H9 (cell line): Measurements from ENCODE around the gene ENGASE. TPM values are rescaled to one million over a fixed set of nuclear protein-coding genes. Genes with fewer than 3 reads are reported as not detected.

Source experiments
- DNase-seq: peaks from one replicate; pipeline ENCODE4 v3.0.0-alpha.2; 2017
- H2AFZ ChIP-seq: one replicate; pipeline ENCODE4 v1.6.1; 2013; ENCODE audit warnings: mild to moderate bottlenecking, low read length, control low read depth, moderate library complexity
- H2AK5ac ChIP-seq: 2 replicates; pipeline ENCODE4 v1.6.1; 2013; ENCODE audit warnings: low read length, control low read depth, mixed read lengths; ENCODE audit not compliant: insufficient read length
- H2BK120ac ChIP-seq: one replicate; pipeline ENCODE4 v1.6.1; 2013; ENCODE audit warnings: low read depth, mild to moderate bottlenecking, low read length, control low read depth, inconsistent platforms; ENCODE audit not compliant: poor library complexity, severe bottlenecking
- H2BK12ac ChIP-seq: 2 replicates; pipeline ENCODE4 v1.6.1; 2013; ENCODE audit warnings: low read length, control low read depth, mixed read lengths, low read depth; ENCODE audit not compliant: insufficient read length
- H2BK15ac ChIP-seq: 2 replicates; pipeline ENCODE4 v1.6.1; 2013; ENCODE audit warnings: low read depth, low read length, control low read depth
- H2BK20ac ChIP-seq: one replicate; pipeline ENCODE4 v1.6.1; 2013; ENCODE audit warnings: low read depth, mild to moderate bottlenecking, low read length, control low read depth, inconsistent platforms; ENCODE audit not compliant: poor library complexity, severe bottlenecking
- H2BK5ac ChIP-seq: 2 replicates; pipeline ENCODE4 v1.6.1; 2013; ENCODE audit warnings: low read length, control low read depth, mixed read lengths; ENCODE audit not compliant: insufficient read length
- H3K14ac ChIP-seq: 2 replicates; pipeline ENCODE4 v1.6.1; 2013; ENCODE audit warnings: low read length, control low read depth; ENCODE audit not compliant: insufficient read depth
- H3K18ac ChIP-seq: 2 replicates; pipeline ENCODE4 v1.6.1; 2013; ENCODE audit warnings: low read depth, mild to moderate bottlenecking, mixed read lengths, low read length, control low read depth; ENCODE audit not compliant: insufficient read length
- H3K23ac ChIP-seq: 2 replicates; pipeline ENCODE4 v1.6.1; 2013; ENCODE audit warnings: low read length, control low read depth, mixed read lengths, low read depth; ENCODE audit not compliant: insufficient read length
- H3K23me2 ChIP-seq: 2 replicates; pipeline ENCODE4 v1.6.1; 2013; ENCODE audit warnings: low read depth, mild to moderate bottlenecking, mixed read lengths, low read length, control low read depth; ENCODE audit not compliant: insufficient read length, poor library complexity, severe bottlenecking
- H3K27ac ChIP-seq: 2 replicates; pipeline ENCODE4 v1.5.1; 2013; ENCODE audit warnings: low read length, control low read depth, mixed read lengths, low read depth; ENCODE audit not compliant: insufficient read length
- H3K27me3 ChIP-seq: 2 replicates; pipeline ENCODE4 v1.6.1; 2013; ENCODE audit warnings: low read length, control low read depth, inconsistent platforms; ENCODE audit not compliant: insufficient read depth
- H3K4ac ChIP-seq: 2 replicates; pipeline ENCODE4 v1.6.1; 2013; ENCODE audit warnings: low read depth, mild to moderate bottlenecking, control low read depth, inconsistent platforms, low read length, moderate library complexity
- H3K4me1 ChIP-seq: 2 replicates; pipeline ENCODE4 v1.6.1; 2013; ENCODE audit warnings: low read length, control low read depth, inconsistent platforms; ENCODE audit not compliant: insufficient read depth
- H3K4me2 ChIP-seq: 2 replicates; pipeline ENCODE4 v1.6.1; 2013; ENCODE audit warnings: low read length, control low read depth, mixed read lengths; ENCODE audit not compliant: insufficient read length, insufficient read depth
- H3K56ac ChIP-seq: 2 replicates; pipeline ENCODE4 v1.6.1; 2013; ENCODE audit warnings: low read depth, mild to moderate bottlenecking, mixed read lengths, low read length, control low read depth; ENCODE audit not compliant: insufficient read length
- H3K79me1 ChIP-seq: 2 replicates; pipeline ENCODE4 v1.6.1; 2013; ENCODE audit warnings: low read depth, mild to moderate bottlenecking, moderate library complexity, low read length, control low read depth, inconsistent platforms; ENCODE audit not compliant: insufficient read depth, poor library complexity, severe bottlenecking
- H3K79me2 ChIP-seq: 2 replicates; pipeline ENCODE4 v1.6.1; 2013; ENCODE audit warnings: low read length, control low read depth, inconsistent platforms; ENCODE audit not compliant: insufficient read depth
- H3K9ac ChIP-seq: 2 replicates; pipeline ENCODE4 v1.6.1; 2013; ENCODE audit warnings: low read length, control low read depth, mixed read lengths; ENCODE audit not compliant: insufficient read length; ENCODE audit errors: extremely low read depth
- H3K9me3 ChIP-seq: one replicate; pipeline ENCODE4 v1.6.1; 2013; ENCODE audit warnings: low read depth, low read length, inconsistent platforms; ENCODE audit not compliant: control insufficient read depth
- H3T11ph ChIP-seq: one replicate; pipeline ENCODE4 v1.6.1; 2013; ENCODE audit warnings: mild to moderate bottlenecking, low read length, control low read depth, inconsistent platforms
- H4K20me1 ChIP-seq: one replicate; pipeline ENCODE4 v1.6.1; 2013; ENCODE audit not compliant: control insufficient read depth, insufficient read length, insufficient read depth
- H4K5ac ChIP-seq: 2 replicates; pipeline ENCODE4 v1.6.1; 2013; ENCODE audit warnings: low read depth, mild to moderate bottlenecking, mixed read lengths, low read length, control low read depth; ENCODE audit not compliant: insufficient read length
- H4K8ac ChIP-seq: replicated peaks from 2 replicates; pipeline ENCODE4 v1.6.1; 2013; ENCODE audit warnings: low read length, control low read depth, mixed read lengths, low read depth; ENCODE audit not compliant: insufficient read length
- H4K91ac ChIP-seq: 2 replicates; pipeline ENCODE4 v1.6.1; 2013; ENCODE audit warnings: low read depth, mild to moderate bottlenecking, moderate library complexity, mixed read lengths, low read length, control low read depth; ENCODE audit not compliant: insufficient read length
- H3K27ac Mint-ChIP-seq, 3 experiments: 2 replicates in 2 of 3; 3 replicates in 1 of 3; pipeline ENCODE4 v1.8.0; 2020 to 2021; ENCODE audit warnings: mixed read lengths in 3 of 3, mild to moderate bottlenecking in 1 of 3, moderate library complexity in 1 of 3
- H3K27me3 Mint-ChIP-seq: 2 replicates; pipeline ENCODE4 v1.8.0; 2021; ENCODE audit warnings: low read depth, mild to moderate bottlenecking, moderate library complexity, mixed read lengths
- H3K36me3 Mint-ChIP-seq, 3 experiments: 2 replicates in 2 of 3; 3 replicates in 1 of 3; pipeline ENCODE4 v1.8.0; 2020 to 2021; ENCODE audit warnings: low read depth in 3 of 3, mixed read lengths in 3 of 3; ENCODE audit not compliant: insufficient read depth in 1 of 3
- H3K4me1 Mint-ChIP-seq, 2 experiments: 2 replicates each; pipeline ENCODE4 v1.8.0; 2020; ENCODE audit warnings: mixed read lengths in 2 of 2
- H3K4me3 Mint-ChIP-seq, 2 experiments: 2 replicates in 1 of 2; 3 replicates in 1 of 2; pipeline ENCODE4 v1.8.0; 2020 to 2021; ENCODE audit warnings: mild to moderate bottlenecking in 2 of 2, mixed read lengths in 2 of 2, moderate library complexity in 1 of 2
- H3K9me3 Mint-ChIP-seq, 2 experiments: 2 replicates in 1 of 2; 3 replicates in 1 of 2; pipeline ENCODE4 v1.8.0; 2020; ENCODE audit warnings: mild to moderate bottlenecking in 2 of 2, mixed read lengths in 2 of 2, moderate library complexity in 1 of 2
- CTCF ChIP-seq: fragments of 200-600 bp; sonication (generic); conservative IDR thresholded peaks from 3 replicates; pipeline ENCODE4 v1.8.0; 2021; ENCODE audit warnings: antibody characterized with exemption, mild to moderate bottlenecking
- WGBS: extraction: QIAGEN DNeasy Blood & Tissue Kit; methylation state at CpG from one replicate; pipeline ENCODE4 v1.1.7; 2013; ENCODE audit warnings: missing lambda C conversion rate, low lambda C conversion rate, mixed read lengths; ENCODE audit not compliant: insufficient read length; ENCODE audit errors: extremely low coverage; 5-methylcytosine and 5-hydroxymethylcytosine counted together
- total RNA-seq: library from RNA; stranded (reverse); gene quantifications from 2 replicates; pipeline ENCODE4 v1.2.1, GENCODE V29; 2021

ENGASE gene
- total RNA-seq, 1 experiment from 2014 or later, result 20.6 TPM

GRCh38 chr17:79094261-79094660, 19.6 kb downstream of the ENGASE start:
- Histone ChIP-seq H3K56ac (no peak overlapping the region), H2BK12ac (no peak overlapping the region), H3K27me3 (no peaks in the 10 kb centered on the region), H3K23ac (no peak overlapping the region), H4K8ac (no peak overlapping the region), H3K23me2 (no peaks in the 10 kb centered on the region), H3K4me1 (no peaks in the 10 kb centered on the region), H2AK5ac (no peak overlapping the region), H3K9me3 (no peaks in the 10 kb centered on the region), H3K9ac (no peak overlapping the region), H2BK120ac (no peak overlapping the region), H2BK15ac (no peak overlapping the region), H4K5ac (no peak overlapping the region), H3K4ac (no peak overlapping the region), H3K4me2 (no peak overlapping the region), H2BK5ac (no peak overlapping the region), H3K27ac (no peak overlapping the region), H3T11ph (no peak overlapping the region), H3K79me1 (no peaks in the 10 kb centered on the region), H3K79me2 (no peaks in the 10 kb centered on the region), H3K14ac (no peak overlapping the region), H3K18ac (no peak overlapping the region), H2AFZ (no peak overlapping the region), H4K20me1 (no peaks in the 10 kb centered on the region), H2BK20ac (no peak overlapping the region), H4K91ac (no peak overlapping the region)
- H3K4me3 Mint-ChIP-seq, result no peak overlapping the region
- TF ChIP-seq CTCF, result no peak
- H3K27me3 Mint-ChIP-seq, result no peaks in the 10 kb centered on the region
- H3K36me3 Mint-ChIP-seq, result no peaks in the 10 kb centered on the region
- WGBS, result no CpG with 5 or more reads among the region's 17 CpGs
- DNase-seq, result no peak
- H3K9me3 Mint-ChIP-seq, result no peaks in the 10 kb centered on the region
- no peak overlapping the region for H3K27ac Mint-ChIP-seq
- peaks cover 3 to 14% of the 10 kb centered on the region in 2 experiments; a peak in 2 of 4 replicates for H3K4me1 Mint-ChIP-seq
